Testis (tissue), 2 donors: ENCODE measurements around the gene IFNA4.
"Not testable (repeated sequence)": the region's sequence is repeated elsewhere in the genome, so short reads cannot be mapped to it uniquely, and the experiment has no call there.

Experiments
- POLR2A ChIP-seq: fragments of 450-650 bp; IDR thresholded peaks from one replicate; pipeline ENCODE4 v1.6.1; 2017; ENCODE audit warnings: antibody characterized with exemption, mild to moderate bottlenecking, moderate library complexity
- TF ChIP-seq, protein P1 (sequence below), 3 experiments: fragments of 450-650 bp in 2 of 3; fragments of 200-600 bp in 1 of 3; sonication (generic) in 1 of 3; IDR thresholded peaks; one replicate each; pipeline ENCODE4 v1.5.1; 2016 to 2019; ENCODE audit warnings: antibody characterized with exemption in 3 of 3, mild to moderate bottlenecking in 2 of 3, moderate library complexity in 1 of 3

DNA sequence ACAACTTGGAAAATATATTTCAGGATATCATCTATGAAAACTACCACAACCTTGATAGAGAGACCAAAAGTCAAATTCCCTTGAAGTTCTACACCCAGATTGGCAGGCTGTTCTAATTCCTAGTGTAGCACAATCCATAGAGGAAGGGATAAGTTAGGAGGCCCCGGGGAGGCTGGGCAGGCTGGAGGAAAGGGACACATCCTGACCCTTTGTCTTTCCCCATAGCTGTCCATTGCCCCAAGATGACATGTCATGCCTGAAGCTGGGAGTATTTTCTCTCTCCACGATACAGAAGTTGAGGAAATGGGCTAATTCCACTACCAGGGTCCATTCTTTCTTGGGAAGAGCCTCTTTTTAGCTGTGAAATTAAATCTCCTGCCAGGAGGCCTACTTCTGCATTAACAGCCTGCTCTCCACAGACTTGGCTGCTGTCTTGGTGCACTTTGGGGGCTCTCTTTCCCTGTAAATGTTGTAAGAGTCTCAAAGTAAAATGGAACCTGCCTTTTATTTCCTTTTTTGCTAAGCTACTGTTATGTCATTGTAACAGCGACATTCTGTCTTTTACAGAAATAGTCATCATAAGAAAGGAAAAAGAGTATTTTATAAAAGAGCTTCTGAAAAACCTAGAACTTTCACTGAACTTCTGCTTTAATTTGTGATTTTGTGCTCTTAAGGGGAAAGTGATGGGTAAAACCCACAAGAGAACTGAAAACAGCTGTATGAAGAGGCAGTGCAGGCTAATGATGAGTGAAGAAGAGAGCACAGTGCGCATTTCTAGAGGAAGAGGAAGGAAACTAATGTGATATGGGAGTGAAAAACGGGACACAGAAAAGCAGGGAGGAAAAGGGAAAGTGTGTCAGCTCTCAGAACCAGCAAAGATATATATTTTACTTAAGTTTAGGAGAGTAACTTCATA lies 26.3 kb upstream of the IFNA4 start:
- TF ChIP-seq POLR2A: not testable (repeated sequence)
- TF ChIP-seq, protein P1, sequence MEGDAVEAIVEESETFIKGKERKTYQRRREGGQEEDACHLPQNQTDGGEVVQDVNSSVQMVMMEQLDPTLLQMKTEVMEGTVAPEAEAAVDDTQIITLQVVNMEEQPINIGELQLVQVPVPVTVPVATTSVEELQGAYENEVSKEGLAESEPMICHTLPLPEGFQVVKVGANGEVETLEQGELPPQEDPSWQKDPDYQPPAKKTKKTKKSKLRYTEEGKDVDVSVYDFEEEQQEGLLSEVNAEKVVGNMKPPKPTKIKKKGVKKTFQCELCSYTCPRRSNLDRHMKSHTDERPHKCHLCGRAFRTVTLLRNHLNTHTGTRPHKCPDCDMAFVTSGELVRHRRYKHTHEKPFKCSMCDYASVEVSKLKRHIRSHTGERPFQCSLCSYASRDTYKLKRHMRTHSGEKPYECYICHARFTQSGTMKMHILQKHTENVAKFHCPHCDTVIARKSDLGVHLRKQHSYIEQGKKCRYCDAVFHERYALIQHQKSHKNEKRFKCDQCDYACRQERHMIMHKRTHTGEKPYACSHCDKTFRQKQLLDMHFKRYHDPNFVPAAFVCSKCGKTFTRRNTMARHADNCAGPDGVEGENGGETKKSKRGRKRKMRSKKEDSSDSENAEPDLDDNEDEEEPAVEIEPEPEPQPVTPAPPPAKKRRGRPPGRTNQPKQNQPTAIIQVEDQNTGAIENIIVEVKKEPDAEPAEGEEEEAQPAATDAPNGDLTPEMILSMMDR (IDR thresholded peaks at IDR 0.05): peak in 1 of 3 experiments; percentile 17
